ENCODE results near the gene NYNRIN. TPM values are rescaled to one million over a fixed set of nuclear protein-coding genes. Genes with fewer than 3 reads are reported as not detected.
A peak's percentile ranks its signal among the peaks of the same experiment; 100 is the strongest.
"Not testable (repeated sequence)": the region's sequence is repeated elsewhere in the genome, so short reads cannot be mapped to it uniquely, and the experiment has no call there.

NYNRIN gene
- total RNA-seq = under 1 TPM; 0.07 to 0.16 TPM

- peak; percentile 44 for DNase-seq
- Mint-ChIP-seq H3K4me1 (peaks cover 4% of the 10 kb centered on the region), H3K27ac (no peak within 1 kb of the TSS), H3K27me3 (peaks cover 4% of the 10 kb centered on the region), H3K4me3 (peak within 1 kb of the TSS; percentile 13), H3K9me3 (ENCODE audit: low read depth) (no peaks in the 10 kb centered on the region), H3K36me3 (ENCODE audit: low read depth) (no peaks in the 10 kb centered on the region)
- ATAC-seq = peak; percentile 76
- CTCF ChIA-PET = interaction anchor here (1.9 kb wide), 1 partner anchor 32 kb away, joined by 8 read pairs; no protein-coding TSS in a partner anchor
- intact Hi-C loops (cut with DNase I, micrococcal nuclease) = no loop called here
- POLR2A ChIA-PET = interaction anchor here (0.8 kb wide), 1 partner anchor 20 kb away, joined by 3 read pairs; no protein-coding TSS in a partner anchor
Measured at GRCh38 chr14:24398653-24399446, at the start of gene NYNRIN. Gene NYNRIN (plus strand): TSS chr14:24399003. CDS start chr14:24399247, 244 bp downstream.

- ChIA-PET POLR2A (no interaction called here), CTCF (interaction anchor here (0.6 to 0.8 kb wide), 2 partner anchors 11 to 22 kb away, joined by 3 read pairs; no protein-coding TSS in a partner anchor)
- ATAC-seq = no peak
- Mint-ChIP-seq H3K4me3 (no peak overlapping the region), H3K4me1 (peaks cover 4% of the 10 kb centered on the region), H3K36me3 (ENCODE audit: low read depth) (no peaks in the 10 kb centered on the region), H3K9me3 (ENCODE audit: low read depth) (no peaks in the 10 kb centered on the region), H3K27ac (no peak overlapping the region), H3K27me3 (peaks cover 35% of the 10 kb centered on the region)
- DNase-seq = no peak
- intact Hi-C loops (cut with DNase I, micrococcal nuclease) = loop anchor here in 1 of 2 experiments (5.0 kb wide), 1 partner anchor 58 kb away; no protein-coding TSS in a partner anchor
Measured at GRCh38 chr14:24349742-24350141, 49.1 kb upstream of the NYNRIN start.

DNA sequence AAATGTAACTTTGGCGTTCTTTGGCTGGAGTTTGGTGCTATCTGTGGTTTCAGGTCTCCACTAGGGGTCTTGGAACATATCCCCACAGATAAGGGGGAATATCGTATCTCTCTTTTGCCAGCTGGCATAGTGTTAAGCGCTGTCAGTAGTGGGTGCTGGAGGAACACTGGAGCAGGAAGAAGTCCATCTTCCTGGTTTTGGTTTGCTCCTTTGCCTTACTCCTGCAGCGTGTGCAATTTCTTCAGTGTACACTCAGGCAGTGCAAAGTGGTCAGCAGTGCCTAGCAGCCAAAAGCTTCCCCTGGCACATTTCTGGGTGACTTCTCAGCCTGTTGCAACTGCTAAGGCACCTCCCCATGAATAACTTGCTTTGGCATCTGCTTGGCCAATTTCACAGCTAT is 47.3 kb upstream of the NYNRIN start:
- Mint-ChIP-seq H3K4me1 (peaks cover 4% of the 10 kb centered on the region), H3K27me3 (peaks cover 33% of the 10 kb centered on the region), H3K27ac (no peak overlapping the region), H3K36me3 (ENCODE audit: low read depth) (no peaks in the 10 kb centered on the region), H3K9me3 (ENCODE audit: low read depth) (no peaks in the 10 kb centered on the region), H3K4me3 (no peak overlapping the region)
- ChIA-PET CTCF (interaction anchor here (0.8 to 2.2 kb wide), 7 partner anchors 9 to 80 kb away, joined by 3 to 12 read pairs (median 3); partner anchors contain the start of gene KHNYN), POLR2A (interaction anchor here (0.9 kb wide), 1 partner anchor 18 kb away, joined by 4 read pairs; no protein-coding TSS in a partner anchor)
- DNase-seq = no peak
- no peak for ATAC-seq
- intact Hi-C loops (cut with DNase I, micrococcal nuclease) = loop anchor here in 1 of 2 experiments (5.0 kb wide), 1 partner anchor 56 kb away; no protein-coding TSS in a partner anchor

- H3K4me1 Mint-ChIP-seq = peaks cover 4% of the 10 kb centered on the region
Measured at GRCh38 chr14:24353559-24354481, 45.0 kb upstream of the NYNRIN start.

GRCh38 chr14:24354482-24354825 is 44.3 kb upstream of the NYNRIN start:
- peaks cover 27% of the 10 kb centered on the region for H3K27me3 Mint-ChIP-seq
- H3K4me3 Mint-ChIP-seq; ATAC-seq; DNase-seq; H3K4me1 Mint-ChIP-seq; POLR2A ChIA-PET; H3K9me3 Mint-ChIP-seq (ENCODE audit: low read depth); H3K36me3 Mint-ChIP-seq (ENCODE audit: low read depth); CTCF ChIA-PET; H3K27ac Mint-ChIP-seq: not testable (repeated sequence)
- intact Hi-C loops (cut with DNase I, micrococcal nuclease) = loop anchor here in 1 of 2 experiments (5.0 kb wide), 1 partner anchor 53 kb away; no protein-coding TSS in a partner anchor

More at GRCh38 chr14:24353559-24354481, 45.0 kb upstream of the NYNRIN start:
- ChIA-PET CTCF (interaction anchor here (0.7 kb wide), 1 partner anchor 12 kb away, joined by 3 read pairs; no protein-coding TSS in a partner anchor), POLR2A (no interaction called here)
- ATAC-seq (peak; percentile 72), DNase-seq (no peak)
- Mint-ChIP-seq H3K4me3 (no peak overlapping the region), H3K27me3 (peaks cover 29% of the 10 kb centered on the region), H3K27ac (no peak overlapping the region), H3K9me3 (ENCODE audit: low read depth) (no peaks in the 10 kb centered on the region), H3K36me3 (ENCODE audit: low read depth) (no peaks in the 10 kb centered on the region)
- intact Hi-C loops (cut with DNase I, micrococcal nuclease) = loop anchor here in 1 of 2 experiments (5.0 kb wide), 1 partner anchor 53 kb away; no protein-coding TSS in a partner anchor

- H3K4me1 Mint-ChIP-seq = peaks cover 4% of the 10 kb centered on the region
- ChIA-PET POLR2A (no interaction called here), CTCF (interaction anchor here (1.0 to 1.5 kb wide), 2 partner anchors 11 to 21 kb away, joined by 5 to 6 read pairs; no protein-coding TSS in a partner anchor)
- intact Hi-C loops (cut with DNase I, micrococcal nuclease) = no loop called here
- H3K27me3 Mint-ChIP-seq = peaks cover 24% of the 10 kb centered on the region
- no peaks in the 10 kb centered on the region for H3K36me3 Mint-ChIP-seq (ENCODE audit: low read depth)
- ATAC-seq = no peak
- no peak for DNase-seq
- H3K27ac Mint-ChIP-seq = no peak overlapping the region
- H3K4me3 Mint-ChIP-seq = no peak overlapping the region
- H3K9me3 Mint-ChIP-seq (ENCODE audit: low read depth) = no peaks in the 10 kb centered on the region
Measured at GRCh38 chr14:24355009-24355408, 43.8 kb upstream of the NYNRIN start.

DNA sequence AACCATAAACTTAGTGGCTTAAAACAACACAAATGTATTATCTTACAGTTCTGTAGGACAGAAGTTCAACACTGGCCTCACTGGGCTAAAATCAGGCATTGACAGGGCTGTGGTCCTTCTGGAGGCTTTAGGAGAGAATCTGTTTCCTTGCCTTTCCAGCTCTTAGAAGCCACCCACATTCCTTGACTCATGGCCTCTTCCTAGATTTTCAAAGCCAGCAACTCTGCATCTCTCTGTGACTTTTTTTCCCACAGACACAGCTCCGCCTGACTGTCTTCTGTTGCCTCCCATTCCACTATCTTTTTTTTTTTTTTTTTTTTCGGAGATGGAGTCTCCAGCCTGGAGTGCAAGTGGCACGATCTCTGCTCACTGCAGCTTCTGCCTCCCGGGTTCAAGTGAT is 42.6 kb upstream of the NYNRIN start:
- CTCF ChIA-PET = interaction anchor here (0.7 to 1.5 kb wide), 2 partner anchors 23 to 759 kb away, joined by 3 to 6 read pairs; no protein-coding TSS in a partner anchor
- POLR2A ChIA-PET = no interaction called here
- Mint-ChIP-seq H3K4me1 (peaks cover 4% of the 10 kb centered on the region), H3K27ac (no peak overlapping the region), H3K27me3 (peaks cover 19% of the 10 kb centered on the region), H3K4me3 (no peak overlapping the region), H3K9me3 (ENCODE audit: low read depth) (no peaks in the 10 kb centered on the region), H3K36me3 (ENCODE audit: low read depth) (no peaks in the 10 kb centered on the region)
- no peak for DNase-seq
- no peak for ATAC-seq
- intact Hi-C loops (cut with DNase I, micrococcal nuclease) = no loop called here

- ChIA-PET POLR2A (no interaction called here), CTCF (interaction anchor here (0.9 to 3.7 kb wide), 4 partner anchors 34 to 729 kb away, joined by 3 to 27 read pairs (median 4); no protein-coding TSS in a partner anchor)
- H3K4me1 Mint-ChIP-seq = peaks cover 1% of the 10 kb centered on the region
- no peaks in the 10 kb centered on the region for H3K36me3 Mint-ChIP-seq (ENCODE audit: low read depth)
- H3K27ac Mint-ChIP-seq = no peak overlapping the region
- no peaks in the 10 kb centered on the region for H3K9me3 Mint-ChIP-seq (ENCODE audit: low read depth)
- intact Hi-C loops (cut with DNase I, micrococcal nuclease) = no loop called here
- ATAC-seq = no peak
- no peak overlapping the region for H3K4me3 Mint-ChIP-seq
- DNase-seq = no peak
- peaks cover 14% of the 10 kb centered on the region for H3K27me3 Mint-ChIP-seq
Measured at GRCh38 chr14:24360281-24360680, 38.5 kb upstream of the NYNRIN start.

DNA sequence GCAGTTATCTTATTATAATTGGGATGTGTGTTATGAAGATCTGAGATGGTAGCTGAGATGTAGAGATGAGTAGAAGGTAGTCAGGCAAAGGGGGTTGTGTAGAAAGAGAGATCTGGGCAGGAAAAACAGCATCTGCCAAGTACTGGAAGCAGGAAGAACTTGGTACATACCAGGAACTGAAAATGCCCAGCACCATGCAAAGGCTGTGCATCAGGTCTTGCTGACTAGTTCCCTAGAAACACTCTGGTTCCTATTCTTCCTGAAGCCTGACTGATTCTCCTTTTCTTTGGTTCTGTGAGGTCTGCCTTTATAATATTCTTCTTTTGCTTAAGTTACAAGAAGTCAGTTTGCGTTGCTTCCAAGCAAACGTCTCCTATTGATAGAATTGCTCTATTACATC is 37.5 kb upstream of the NYNRIN start:
- intact Hi-C loops (cut with DNase I, micrococcal nuclease) = no loop called here
- ChIA-PET POLR2A (no interaction called here), CTCF (interaction anchor here (0.9 to 3.7 kb wide), 11 partner anchors 16 to 730 kb away, joined by 3 to 27 read pairs (median 4); no protein-coding TSS in a partner anchor)
- Mint-ChIP-seq H3K4me3 (no peak overlapping the region), H3K36me3 (ENCODE audit: low read depth) (no peaks in the 10 kb centered on the region), H3K9me3 (ENCODE audit: low read depth) (no peaks in the 10 kb centered on the region), H3K4me1 (peaks cover 11% of the 10 kb centered on the region), H3K27me3 (peaks cover 24% of the 10 kb centered on the region), H3K27ac (no peak overlapping the region)
- DNase-seq (no peak), ATAC-seq (no peak)

DNA sequence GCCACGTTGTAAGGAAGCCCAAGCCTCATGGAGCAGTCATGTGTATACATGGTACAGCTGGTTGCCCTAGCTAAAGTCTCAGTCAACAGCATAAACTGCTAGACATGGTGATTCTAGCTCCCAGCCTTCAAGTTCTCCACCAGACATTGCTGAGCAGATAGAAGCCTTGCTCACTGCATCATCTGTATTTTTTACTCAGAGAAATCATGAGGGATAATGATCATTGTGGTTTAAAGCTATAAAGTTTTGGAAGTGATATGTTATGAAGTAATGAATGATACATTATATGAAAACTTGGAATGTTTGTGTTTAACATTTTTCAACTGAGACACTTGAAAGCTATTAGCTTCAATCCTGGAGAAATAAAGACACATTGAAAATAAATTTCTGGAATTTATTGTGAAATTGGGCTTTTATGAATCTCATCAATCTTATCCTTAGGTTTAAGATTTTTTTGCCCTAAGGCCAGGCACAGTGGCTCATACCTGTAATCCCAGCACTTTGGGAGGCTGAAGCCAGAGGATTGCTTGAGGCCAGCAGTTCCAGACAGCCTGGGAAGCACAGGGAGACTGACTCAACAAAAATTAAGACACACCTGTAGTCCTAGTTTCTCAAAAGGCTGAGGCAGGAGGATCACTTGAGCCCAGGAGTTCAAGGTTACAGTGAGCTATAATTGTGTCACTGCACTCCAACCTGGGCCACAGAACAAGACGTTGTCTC is 36.4 kb upstream of the NYNRIN start:
- H3K36me3 Mint-ChIP-seq (ENCODE audit: low read depth) = no peaks in the 10 kb centered on the region
- H3K27me3 Mint-ChIP-seq = peaks cover 31% of the 10 kb centered on the region
- no peak overlapping the region for H3K4me3 Mint-ChIP-seq
- ChIA-PET POLR2A (no interaction called here), CTCF (interaction anchor here (0.6 to 3.7 kb wide), 13 partner anchors 15 to 74 kb away, joined by 3 to 27 read pairs (median 4); partner anchors contain the start of gene RIPK3)
- DNase-seq = no peak
- no peaks in the 10 kb centered on the region for H3K9me3 Mint-ChIP-seq (ENCODE audit: low read depth)
- H3K27ac Mint-ChIP-seq = no peak overlapping the region
- H3K4me1 Mint-ChIP-seq = peaks cover 17% of the 10 kb centered on the region
- no peak for ATAC-seq
- intact Hi-C loops (cut with DNase I, micrococcal nuclease) = no loop called here

Measured in activated CD4-positive, alpha-beta T cell treated with anti-CD3 and anti-CD28 coated beads for 36 hours (primary cell).